K562 (cell line): ENCODE data around the gene CBLL1. TPM values are rescaled to one million over a fixed set of nuclear protein-coding genes. Genes with fewer than 3 reads are reported as not detected.

Experiments used
- BRD4 ChIP-seq: fragments of 200-600 bp; sonication (generic); IDR thresholded peaks from 2 replicates; pipeline ENCODE4 v1.6.1; 2017; ENCODE audit warnings: inconsistent platforms
- CBX1 ChIP-seq: sonication (generic); IDR thresholded peaks from 2 replicates; pipeline ENCODE4 v1.6.1; 2016; ENCODE audit warnings: antibody characterized with exemption, low read depth, mild to moderate bottlenecking
- MAFF ChIP-seq: IDR thresholded peaks from 2 replicates; pipeline ENCODE4 v1.6.1; 2012; ENCODE audit warnings: low read length, improper control_type of control experiment
- NRF1 ChIP-seq, 2 experiments: fragments of 450-650 bp; IDR thresholded peaks in 1 of 2; conservative IDR thresholded peaks in 1 of 2; 2 replicates each; pipeline ENCODE4 v1.6.1; 2014; ENCODE audit warnings: mild to moderate bottlenecking in 2 of 2
- PCBP1 ChIP-seq: fragments of 200-400 bp; formaldehyde crosslinking; IDR thresholded peaks from 2 replicates; pipeline ENCODE4 v1.6.1; 2018; ENCODE audit warnings: mild to moderate bottlenecking, low read depth, low read length; ENCODE audit not compliant: poor library complexity, severe bottlenecking
- SAFB2 ChIP-seq: fragments of 200-400 bp; formaldehyde crosslinking; IDR thresholded peaks from 2 replicates; pipeline ENCODE4 v1.6.1; 2018; ENCODE audit warnings: borderline replicate concordance, low read length, low read depth, moderate library complexity; ENCODE audit not compliant: severe bottlenecking
- SMAD1 ChIP-seq: fragments of 150-350 bp; IDR thresholded peaks from 2 replicates; pipeline ENCODE4 v1.6.1; 2014; ENCODE audit warnings: low read length, low read depth; ENCODE audit not compliant: partially characterized antibody
- ZFPM2 ChIP-seq: fragments of 250-450 bp; sonication (Bioruptor Pico); IDR thresholded peaks from 2 replicates; pipeline ENCODE4 v1.5.1; 2022; ENCODE audit warnings: mild to moderate bottlenecking
- polyA plus RNA-seq, 8 experiments: library from polyadenylated mRNA; depleted of rRNA in 4 of 8; stranded (reverse) in 5 of 8; unstranded in 3 of 8; fragments of >200 nt; fragmentation: Nextera tagmentation in 2 of 8; fragmentation: Illumina TruSeq in 1 of 8; extraction: Ambion mirVana in 2 of 8; extraction: Trizol in 1 of 8; gene quantifications; 2 replicates each; pipeline versions ENCODE4 v1.2.1 to v1.2.3, GENCODE V29; 2011 to 2014; ENCODE audit warnings: inconsistent platforms in 1 of 8, missing spikeins in 1 of 8
- total RNA-seq, 7 experiments: library from RNA; depleted of rRNA in 6 of 7; stranded (reverse); fragments of >200 nt in 6 of 7; fragmentation: Illumina TruSeq in 2 of 7; extraction: Trizol in 2 of 7; gene quantifications; 2 replicates each; pipeline versions ENCODE4 v1.2.1 to v1.2.3, GENCODE V29; 2011 to 2021; ENCODE audit warnings: low replicate concordance in 1 of 7
- TF ChIP-seq, protein P1 (sequence below): fragments of 450-650 bp; IDR thresholded peaks from 2 replicates; pipeline ENCODE4 v1.6.1; 2017; ENCODE audit warnings: antibody characterized with exemption, mild to moderate bottlenecking
- TF ChIP-seq, protein P2 (sequence below): sonication (generic); formaldehyde crosslinking; IDR thresholded peaks from 2 replicates; pipeline ENCODE4 v1.8.0; 2023; ENCODE audit warnings: mild to moderate bottlenecking, missing genetic modification reagents
- TF ChIP-seq, protein P3 (sequence below): fragments of 450-650 bp; IDR thresholded peaks from 2 replicates; pipeline ENCODE4 v1.6.1; 2016; ENCODE audit warnings: low read depth, mild to moderate bottlenecking, moderate library complexity
- TF ChIP-seq, protein P4 (sequence below): IDR thresholded peaks from 3 replicates; pipeline ENCODE4 v1.6.1; 2011; ENCODE audit warnings: borderline replicate concordance, mild to moderate bottlenecking, moderate library complexity; ENCODE audit not compliant: insufficient read length; ENCODE audit errors: extremely low read depth
- TF ChIP-seq, protein P5 (sequence below): sonication (generic); formaldehyde crosslinking; IDR thresholded peaks from 2 replicates; pipeline ENCODE4 v1.8.1; 2023; ENCODE audit warnings: mild to moderate bottlenecking, missing genetic modification reagents

CBLL1 gene
- total and polyA plus RNA-seq, 9 of the 15 experiments (the other 6 are each of a cell fraction or from before 2014, with no cell fraction given): 14.7 to 67.9 (median 35.4) TPM

DNA sequence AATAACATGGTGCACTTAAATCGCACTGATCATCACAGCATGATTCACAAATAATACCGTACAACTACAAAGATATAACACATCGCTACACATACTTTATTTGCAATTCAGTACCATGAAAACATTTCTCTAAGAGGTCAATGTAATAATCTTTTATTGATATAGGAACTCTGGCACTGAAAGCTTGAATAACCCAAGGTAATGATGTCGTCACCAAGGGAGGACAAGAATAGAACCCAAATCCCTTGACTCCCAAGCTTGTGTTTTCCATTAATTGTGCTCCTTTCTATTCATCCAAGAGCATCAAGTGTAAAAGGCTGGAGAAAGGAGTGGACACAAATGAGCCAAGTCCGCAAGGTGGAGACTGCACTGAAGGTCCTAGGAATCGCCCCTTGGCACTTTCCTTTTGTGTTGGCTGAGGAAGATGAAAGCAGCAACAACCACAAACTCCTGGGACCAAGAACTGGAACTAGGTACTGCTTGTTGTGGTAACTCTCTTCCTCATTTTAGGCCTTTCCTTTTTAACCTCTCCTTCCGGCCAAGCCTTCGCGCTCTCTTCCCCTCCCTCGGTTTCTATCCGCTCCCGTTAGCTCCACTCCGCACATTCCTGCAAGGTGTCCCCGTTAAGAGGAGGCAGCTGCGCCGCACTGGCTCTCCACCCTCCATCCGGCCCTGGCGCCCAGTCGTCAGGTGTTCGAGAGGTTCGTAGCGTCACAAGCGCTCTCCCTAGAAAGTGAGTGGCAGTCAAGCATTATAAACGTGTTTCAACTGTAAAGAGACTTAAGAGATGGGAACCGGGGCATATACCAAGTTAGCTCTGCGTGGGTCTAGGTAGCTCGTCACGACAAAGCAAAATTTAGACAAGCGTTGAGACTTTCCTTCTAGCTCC, 1.0 kb upstream of the CBLL1 start (continued):
- TF ChIP-seq, protein P1, sequence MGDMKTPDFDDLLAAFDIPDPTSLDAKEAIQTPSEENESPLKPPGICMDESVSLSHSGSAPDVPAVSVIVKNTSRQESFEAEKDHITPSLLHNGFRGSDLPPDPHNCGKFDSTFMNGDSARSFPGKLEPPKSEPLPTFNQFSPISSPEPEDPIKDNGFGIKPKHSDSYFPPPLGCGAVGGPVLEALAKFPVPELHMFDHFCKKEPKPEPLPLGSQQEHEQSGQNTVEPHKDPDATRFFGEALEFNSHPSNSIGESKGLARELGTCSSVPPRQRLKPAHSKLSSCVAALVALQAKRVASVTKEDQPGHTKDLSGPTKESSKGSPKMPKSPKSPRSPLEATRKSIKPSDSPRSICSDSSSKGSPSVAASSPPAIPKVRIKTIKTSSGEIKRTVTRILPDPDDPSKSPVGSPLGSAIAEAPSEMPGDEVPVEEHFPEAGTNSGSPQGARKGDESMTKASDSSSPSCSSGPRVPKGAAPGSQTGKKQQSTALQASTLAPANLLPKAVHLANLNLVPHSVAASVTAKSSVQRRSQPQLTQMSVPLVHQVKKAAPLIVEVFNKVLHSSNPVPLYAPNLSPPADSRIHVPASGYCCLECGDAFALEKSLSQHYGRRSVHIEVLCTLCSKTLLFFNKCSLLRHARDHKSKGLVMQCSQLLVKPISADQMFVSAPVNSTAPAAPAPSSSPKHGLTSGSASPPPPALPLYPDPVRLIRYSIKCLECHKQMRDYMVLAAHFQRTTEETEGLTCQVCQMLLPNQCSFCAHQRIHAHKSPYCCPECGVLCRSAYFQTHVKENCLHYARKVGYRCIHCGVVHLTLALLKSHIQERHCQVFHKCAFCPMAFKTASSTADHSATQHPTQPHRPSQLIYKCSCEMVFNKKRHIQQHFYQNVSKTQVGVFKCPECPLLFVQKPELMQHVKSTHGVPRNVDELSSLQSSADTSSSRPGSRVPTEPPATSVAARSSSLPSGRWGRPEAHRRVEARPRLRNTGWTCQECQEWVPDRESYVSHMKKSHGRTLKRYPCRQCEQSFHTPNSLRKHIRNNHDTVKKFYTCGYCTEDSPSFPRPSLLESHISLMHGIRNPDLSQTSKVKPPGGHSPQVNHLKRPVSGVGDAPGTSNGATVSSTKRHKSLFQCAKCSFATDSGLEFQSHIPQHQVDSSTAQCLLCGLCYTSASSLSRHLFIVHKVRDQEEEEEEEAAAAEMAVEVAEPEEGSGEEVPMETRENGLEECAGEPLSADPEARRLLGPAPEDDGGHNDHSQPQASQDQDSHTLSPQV: peak; percentile 84; the same call in 1 of the 2 replicates
- TF ChIP-seq, protein P2, sequence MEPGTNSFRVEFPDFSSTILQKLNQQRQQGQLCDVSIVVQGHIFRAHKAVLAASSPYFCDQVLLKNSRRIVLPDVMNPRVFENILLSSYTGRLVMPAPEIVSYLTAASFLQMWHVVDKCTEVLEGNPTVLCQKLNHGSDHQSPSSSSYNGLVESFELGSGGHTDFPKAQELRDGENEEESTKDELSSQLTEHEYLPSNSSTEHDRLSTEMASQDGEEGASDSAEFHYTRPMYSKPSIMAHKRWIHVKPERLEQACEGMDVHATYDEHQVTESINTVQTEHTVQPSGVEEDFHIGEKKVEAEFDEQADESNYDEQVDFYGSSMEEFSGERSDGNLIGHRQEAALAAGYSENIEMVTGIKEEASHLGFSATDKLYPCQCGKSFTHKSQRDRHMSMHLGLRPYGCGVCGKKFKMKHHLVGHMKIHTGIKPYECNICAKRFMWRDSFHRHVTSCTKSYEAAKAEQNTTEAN (CRISPR knock-in tag): no peak; the same call in none of the 2 replicates
- TF ChIP-seq PCBP1 (no peak), ZFPM2 (peak; percentile 70; the same call in 1 of the 2 replicates), MAFF (no peak), BRD4 (no peak; the same call in 1 of the 2 replicates), SAFB2 (no peak), NRF1 (conservative IDR thresholded peaks at IDR 0.05 in 1 of 2, IDR thresholded peaks at IDR 0.05 in 1 of 2) (no peak), CBX1 (no peak), SMAD1 (no peak)
- TF ChIP-seq, protein P3, sequence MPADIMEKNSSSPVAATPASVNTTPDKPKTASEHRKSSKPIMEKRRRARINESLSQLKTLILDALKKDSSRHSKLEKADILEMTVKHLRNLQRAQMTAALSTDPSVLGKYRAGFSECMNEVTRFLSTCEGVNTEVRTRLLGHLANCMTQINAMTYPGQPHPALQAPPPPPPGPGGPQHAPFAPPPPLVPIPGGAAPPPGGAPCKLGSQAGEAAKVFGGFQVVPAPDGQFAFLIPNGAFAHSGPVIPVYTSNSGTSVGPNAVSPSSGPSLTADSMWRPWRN: 0 out of 2 replicates have a peak, but pooled peaks have one; percentile 16
- TF ChIP-seq, protein P4, sequence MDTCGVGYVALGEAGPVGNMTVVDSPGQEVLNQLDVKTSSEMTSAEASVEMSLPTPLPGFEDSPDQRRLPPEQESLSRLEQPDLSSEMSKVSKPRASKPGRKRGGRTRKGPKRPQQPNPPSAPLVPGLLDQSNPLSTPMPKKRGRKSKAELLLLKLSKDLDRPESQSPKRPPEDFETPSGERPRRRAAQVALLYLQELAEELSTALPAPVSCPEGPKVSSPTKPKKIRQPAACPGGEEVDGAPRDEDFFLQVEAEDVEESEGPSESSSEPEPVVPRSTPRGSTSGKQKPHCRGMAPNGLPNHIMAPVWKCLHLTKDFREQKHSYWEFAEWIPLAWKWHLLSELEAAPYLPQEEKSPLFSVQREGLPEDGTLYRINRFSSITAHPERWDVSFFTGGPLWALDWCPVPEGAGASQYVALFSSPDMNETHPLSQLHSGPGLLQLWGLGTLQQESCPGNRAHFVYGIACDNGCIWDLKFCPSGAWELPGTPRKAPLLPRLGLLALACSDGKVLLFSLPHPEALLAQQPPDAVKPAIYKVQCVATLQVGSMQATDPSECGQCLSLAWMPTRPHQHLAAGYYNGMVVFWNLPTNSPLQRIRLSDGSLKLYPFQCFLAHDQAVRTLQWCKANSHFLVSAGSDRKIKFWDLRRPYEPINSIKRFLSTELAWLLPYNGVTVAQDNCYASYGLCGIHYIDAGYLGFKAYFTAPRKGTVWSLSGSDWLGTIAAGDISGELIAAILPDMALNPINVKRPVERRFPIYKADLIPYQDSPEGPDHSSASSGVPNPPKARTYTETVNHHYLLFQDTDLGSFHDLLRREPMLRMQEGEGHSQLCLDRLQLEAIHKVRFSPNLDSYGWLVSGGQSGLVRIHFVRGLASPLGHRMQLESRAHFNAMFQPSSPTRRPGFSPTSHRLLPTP: no peak
- TF ChIP-seq, protein P5, sequence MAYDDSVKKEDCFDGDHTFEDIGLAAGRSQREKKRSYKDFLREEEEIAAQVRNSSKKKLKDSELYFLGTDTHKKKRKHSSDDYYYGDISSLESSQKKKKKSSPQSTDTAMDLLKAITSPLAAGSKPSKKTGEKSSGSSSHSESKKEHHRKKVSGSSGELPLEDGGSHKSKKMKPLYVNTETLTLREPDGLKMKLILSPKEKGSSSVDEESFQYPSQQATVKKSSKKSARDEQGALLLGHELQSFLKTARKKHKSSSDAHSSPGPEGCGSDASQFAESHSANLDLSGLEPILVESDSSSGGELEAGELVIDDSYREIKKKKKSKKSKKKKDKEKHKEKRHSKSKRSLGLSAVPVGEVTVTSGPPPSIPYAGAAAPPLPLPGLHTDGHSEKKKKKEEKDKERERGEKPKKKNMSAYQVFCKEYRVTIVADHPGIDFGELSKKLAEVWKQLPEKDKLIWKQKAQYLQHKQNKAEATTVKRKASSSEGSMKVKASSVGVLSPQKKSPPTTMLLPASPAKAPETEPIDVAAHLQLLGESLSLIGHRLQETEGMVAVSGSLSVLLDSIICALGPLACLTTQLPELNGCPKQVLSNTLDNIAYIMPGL (CRISPR knock-in tag): no peak
